GM23248 (cell line): ENCODE measurements around the gene PXDN.

Experiments
- EZH2 ChIP-seq: fragments of 200-600 bp; sonication (generic); IDR thresholded peaks from 2 replicates; pipeline ENCODE4 v1.6.1; 2018; ENCODE audit warnings: antibody characterized with exemption, mild to moderate bottlenecking; ENCODE audit not compliant: insufficient read depth, poor library complexity, severe bottlenecking
- EZH2phosphoT487 ChIP-seq: fragments of 200-600 bp; sonication (generic); IDR thresholded peaks from 2 replicates; pipeline ENCODE4 v1.6.1; 2018; ENCODE audit warnings: antibody characterized with exemption, moderate library complexity, mild to moderate bottlenecking, low read depth; ENCODE audit not compliant: insufficient read depth

GRCh38 chr2:1632002-1632348 is 112.3 kb downstream of the PXDN start:
- TF ChIP-seq EZH2phosphoT487, result no peak
- TF ChIP-seq EZH2, result no peak
